Pancreas (tissue), 10 donors: ENCODE results near the gene GRID1. TPM values are rescaled to one million over a fixed set of nuclear protein-coding genes. Genes with fewer than 3 reads are reported as not detected.

ENCODE experiments used
- ATAC-seq, 4 donors: fragments of 200-7000 bp; cut with Tn5 transposase; one replicate each; pipeline versions ENCODE4 v1.8.0 to v1.9.1; 2020; ENCODE audit warnings: mild to moderate bottlenecking in 4 of 4, moderate library complexity in 4 of 4
- DNase-seq, 6 donors: peaks; one replicate each; pipeline ENCODE4 v3.0.0-alpha.2; 2020
- FAIRE-seq: peaks from 2 replicates; lab custom pipeline; 2012; peaks lifted over from hg19 to GRCh38; lab: Jason Lieb, UNC
- H3K27ac ChIP-seq, 4 donors: fragments of 200-600 bp; sonication (generic); 1 replicate in 3 of 4; 2 replicates in 1 of 4; pipeline versions ENCODE4 v1.5.0 to v1.8.0; 2020
- H3K27me3 ChIP-seq, 4 donors: fragments of 200-600 bp; one replicate each; pipeline ENCODE4 v1.8.0; 2021
- H3K36me3 ChIP-seq, 3 donors: fragments of 200-600 bp; sonication (generic) in 1 of 3; one replicate each; pipeline versions ENCODE4 v1.5.0 to v1.8.0; 2020 to 2021
- H3K4me1 ChIP-seq, 3 donors: fragments of 200-600 bp; one replicate each; pipeline ENCODE4 v1.8.0; 2021
- H3K4me3 ChIP-seq, 4 donors: fragments of 200-600 bp; sonication (generic) in 2 of 4; one replicate each; pipeline versions ENCODE4 v1.5.0 to v1.8.0; 2020 to 2021
- H3K9me3 ChIP-seq, 4 donors: fragments of 200-600 bp; one replicate each; pipeline ENCODE4 v1.8.0; 2021
- WGBS, 2 donors: extraction: QIAGEN DNeasy Blood & Tissue Kit; methylation state at CpG; one replicate each; pipeline ENCODE4 v1.1.7; 2013; 5-methylcytosine and 5-hydroxymethylcytosine counted together
- intact Hi-C, 3 donors: fragments of 100-400 bp; cut with DNase I; formaldehyde crosslinking; loops; one replicate each; pipeline versions ENCODE4 v1.11.1 to v1.14.2; 2022
- polyA plus RNA-seq, 2 donors: library from polyadenylated mRNA; stranded (reverse); fragments of 200-250 nt; gene quantifications; one replicate each; pipeline ENCODE4 v1.2.3, GENCODE V29; 2013
- total RNA-seq, 6 donors: library from RNA; stranded (reverse); fragmentation: NEBNext Ultra II Directional in 4 of 6; extraction: Animal tissue kit (Norgen Biotek cat#: 25700) in 4 of 6; gene quantifications; one replicate each; pipeline versions ENCODE4 v1.2.1 to v1.2.4, GENCODE V29; 2021 to 2023
- TF ChIP-seq, protein P1 (sequence below), 4 donors: fragments of 200-600 bp; sonication (generic) in 3 of 4; IDR thresholded peaks; one replicate each; pipeline versions ENCODE4 v1.5.0 to v1.8.0; 2021; ENCODE audit warnings: antibody characterized with exemption in 4 of 4
- donor health status: healthy with polysubstance abuse.
- donor health status: DM: no; HTN: no; CAD: no; lungs with moderate emphysema.
- donor health status: DM: no; HTN: no; CAD: no.
- donor health status: control.
- donor health status: control.
- donor health status: Bipolar disorder and iron deficiency.
- donor health status: DM: yes; HTN: yes; CAD: no.
- donor health status: DM: no; HTN: no; CAD: no.
- donor health status: DM: no; HTN: no; CAD: no.
- donor health status: DM: yes; HTN: yes; CAD: no.

Gene GRID1
- total and polyA plus RNA-seq, 8 donors, result 0.05 to 1.5 (median 0.91) TPM

GRCh38 chr10:86207226-86207625, 159.4 kb downstream of the GRID1 start:
- WGBS, 2 donors, result 83 to 90% methylated on average over 12 of the region's 12 CpGs
- intact Hi-C loops, result no loop called here
- Histone ChIP-seq H3K36me3 (no peaks in the 10 kb centered on the region), H3K9me3 (no peaks in the 10 kb centered on the region), H3K27ac (no peak overlapping the region), H3K4me3 (no peak overlapping the region), H3K4me1 (no peaks in the 10 kb centered on the region), H3K27me3 (no peaks in the 10 kb centered on the region)
- no peak for ATAC-seq
- TF ChIP-seq, protein P1, sequence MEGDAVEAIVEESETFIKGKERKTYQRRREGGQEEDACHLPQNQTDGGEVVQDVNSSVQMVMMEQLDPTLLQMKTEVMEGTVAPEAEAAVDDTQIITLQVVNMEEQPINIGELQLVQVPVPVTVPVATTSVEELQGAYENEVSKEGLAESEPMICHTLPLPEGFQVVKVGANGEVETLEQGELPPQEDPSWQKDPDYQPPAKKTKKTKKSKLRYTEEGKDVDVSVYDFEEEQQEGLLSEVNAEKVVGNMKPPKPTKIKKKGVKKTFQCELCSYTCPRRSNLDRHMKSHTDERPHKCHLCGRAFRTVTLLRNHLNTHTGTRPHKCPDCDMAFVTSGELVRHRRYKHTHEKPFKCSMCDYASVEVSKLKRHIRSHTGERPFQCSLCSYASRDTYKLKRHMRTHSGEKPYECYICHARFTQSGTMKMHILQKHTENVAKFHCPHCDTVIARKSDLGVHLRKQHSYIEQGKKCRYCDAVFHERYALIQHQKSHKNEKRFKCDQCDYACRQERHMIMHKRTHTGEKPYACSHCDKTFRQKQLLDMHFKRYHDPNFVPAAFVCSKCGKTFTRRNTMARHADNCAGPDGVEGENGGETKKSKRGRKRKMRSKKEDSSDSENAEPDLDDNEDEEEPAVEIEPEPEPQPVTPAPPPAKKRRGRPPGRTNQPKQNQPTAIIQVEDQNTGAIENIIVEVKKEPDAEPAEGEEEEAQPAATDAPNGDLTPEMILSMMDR (IDR thresholded peaks at IDR 0.05), result no peak
- no peak for FAIRE-seq
- peak in 1 of 6 donors; percentile 31 for DNase-seq

- H3K27ac ChIP-seq, result no peak overlapping the region
- DNase-seq, result peak in 1 of 6 donors; percentile 43
- no peak overlapping the region for H3K4me3 ChIP-seq
- intact Hi-C loops, result no loop called here
- no peak for FAIRE-seq
- 88 to 91% methylated on average over 18 of the region's 18 CpGs for WGBS, 2 donors
- TF ChIP-seq, protein P1 (IDR thresholded peaks at IDR 0.05), result no peak
- no peak for ATAC-seq
- no peaks in the 10 kb centered on the region for H3K36me3 ChIP-seq
- no peaks in the 10 kb centered on the region for H3K27me3 ChIP-seq
- H3K4me1 ChIP-seq, result no peaks in the 10 kb centered on the region
- no peaks in the 10 kb centered on the region for H3K9me3 ChIP-seq
These were observed 160.4 kb downstream of the GRID1 start for GRCh38 chr10:86206240-86206579.

- Histone ChIP-seq H3K36me3 (no peaks in the 10 kb centered on the region), H3K4me1 (no peaks in the 10 kb centered on the region), H3K4me3 (no peak overlapping the region), H3K27me3 (no peaks in the 10 kb centered on the region), H3K9me3 (no peaks in the 10 kb centered on the region), H3K27ac (no peak overlapping the region)
- no peak for DNase-seq
- TF ChIP-seq, protein P1 (IDR thresholded peaks at IDR 0.05), result no peak
- intact Hi-C loops, result no loop called here
- WGBS, 2 donors, result 44 to 47% methylated on average over 7 of the region's 7 CpGs
- no peak for FAIRE-seq
- ATAC-seq, result no peak
These were observed 161.0 kb downstream of the GRID1 start for GRCh38 chr10:86205306-86206239.

- Histone ChIP-seq H3K4me1 (no peaks in the 10 kb centered on the region), H3K9me3 (no peaks in the 10 kb centered on the region), H3K4me3 (no peak overlapping the region), H3K27ac (no peak overlapping the region), H3K36me3 (no peaks in the 10 kb centered on the region), H3K27me3 (no peaks in the 10 kb centered on the region)
- FAIRE-seq (no peak), ATAC-seq (no peak), DNase-seq (no peak)
- TF ChIP-seq, protein P1 (IDR thresholded peaks at IDR 0.05), result no peak
- intact Hi-C loops, result no loop called here
- 71 to 75% methylated on average over 9 of the region's 9 CpGs for WGBS, 2 donors
These were observed 161.9 kb downstream of the GRID1 start for GRCh38 chr10:86204421-86205305.
